AG09319 (cell line): ENCODE measurements around the gene ZNF592.

Experiments used
- DNase-seq: peaks from one replicate; pipeline ENCODE4 v3.0.0-alpha.2; 2010; ENCODE audit warnings: low read depth; ENCODE audit errors: extremely low read depth
- CTCF ChIP-seq: IDR thresholded peaks from 2 replicates; pipeline ENCODE4 v1.5.1; 2011; ENCODE audit warnings: low read depth, mild to moderate bottlenecking, inconsistent platforms, low read length, moderate library complexity

The ZNF592 gene

GRCh38 chr15:84782346-84782745 is 34.0 kb downstream of the ZNF592 start:
- no peak for DNase-seq

GRCh38 chr15:84783493-84784251 is 35.3 kb downstream of the ZNF592 start:
- no peak for DNase-seq
- no peak for TF ChIP-seq CTCF

More at GRCh38 chr15:84782346-84782745, 34.0 kb downstream of the ZNF592 start:
- no peak for TF ChIP-seq CTCF

- TF ChIP-seq CTCF: no peak
- DNase-seq: no peak
Measured at GRCh38 chr15:84784262-84784661, 35.9 kb downstream of the ZNF592 start.

- no peak for TF ChIP-seq CTCF
- DNase-seq: no peak
Measured at GRCh38 chr15:84785053-84785452, 36.7 kb downstream of the ZNF592 start.

- no peak for TF ChIP-seq CTCF
- no peak for DNase-seq
Measured at GRCh38 chr15:84788500-84788899, 40.1 kb downstream of the ZNF592 start.

GRCh38 chr15:84789762-84790161 is 41.4 kb downstream of the ZNF592 start:
- DNase-seq: no peak
- TF ChIP-seq CTCF: no peak

- no peak for TF ChIP-seq CTCF
- DNase-seq: no peak
Measured at GRCh38 chr15:84790676-84791075, 42.3 kb downstream of the ZNF592 start.
